Smooth muscle cell of the brain vasculature (primary cell): ENCODE measurements around the gene CLEC18C.
"Not testable (repeated sequence)": the region's sequence is repeated elsewhere in the genome, so short reads cannot be mapped to it uniquely, and the experiment has no call there.

Experiments used
- DNase-seq: peaks from one replicate; pipeline ENCODE4 v3.0.0-alpha.2; 2012; ENCODE audit warnings: low read depth, low spot score

The CLEC18C gene

GRCh38 chr16:70159355-70160348, 13.9 kb upstream of the CLEC18C start:
- DNase-seq = no peak

- no peak for DNase-seq
These were observed 13.2 kb upstream of the CLEC18C start for GRCh38 chr16:70160388-70160787.

- no peak for DNase-seq
These were observed 12.8 kb upstream of the CLEC18C start for GRCh38 chr16:70160821-70161220.

- no peak for DNase-seq
These were observed 12.2 kb upstream of the CLEC18C start for GRCh38 chr16:70161350-70161749.

GRCh38 chr16:70162041-70162451, 11.5 kb upstream of the CLEC18C start:
- no peak for DNase-seq

- DNase-seq = no peak
These were observed 10.0 kb upstream of the CLEC18C start for GRCh38 chr16:70163596-70163995.

GRCh38 chr16:70166688-70167087, 6.9 kb upstream of the CLEC18C start:
- DNase-seq = not testable (repeated sequence)

GRCh38 chr16:70173916-70174315, 329 bp downstream of the CLEC18C start:
- DNase-seq = not testable (repeated sequence)

- DNase-seq = not testable (repeated sequence)
These were observed 873 bp downstream of the CLEC18C start for GRCh38 chr16:70174387-70174932.

GRCh38 chr16:70187858-70188607, 14.4 kb downstream of the CLEC18C start:
- not testable (repeated sequence) for DNase-seq

GRCh38 chr16:70188608-70188915, 15.0 kb downstream of the CLEC18C start:
- not testable (repeated sequence) for DNase-seq

- not testable (repeated sequence) for DNase-seq
These were observed 17.0 kb downstream of the CLEC18C start for GRCh38 chr16:70190574-70190973.

GRCh38 chr16:70196683-70197300, 23.2 kb downstream of the CLEC18C start:
- not testable (repeated sequence) for DNase-seq

GRCh38 chr16:70197611-70198010, 24.0 kb downstream of the CLEC18C start:
- DNase-seq = not testable (repeated sequence)

- not testable (repeated sequence) for DNase-seq
These were observed 24.6 kb downstream of the CLEC18C start for GRCh38 chr16:70198230-70198629.

GRCh38 chr16:70198666-70199065, 25.1 kb downstream of the CLEC18C start:
- not testable (repeated sequence) for DNase-seq

GRCh38 chr16:70199170-70199569, 25.6 kb downstream of the CLEC18C start:
- DNase-seq = not testable (repeated sequence)

GRCh38 chr16:70200063-70200462, 26.5 kb downstream of the CLEC18C start:
- not testable (repeated sequence) for DNase-seq

GRCh38 chr16:70203508-70203907, 29.9 kb downstream of the CLEC18C start:
- not testable (repeated sequence) for DNase-seq

GRCh38 chr16:70204010-70204409, 30.4 kb downstream of the CLEC18C start:
- not testable (repeated sequence) for DNase-seq

GRCh38 chr16:70204668-70205405, 31.2 kb downstream of the CLEC18C start:
- not testable (repeated sequence) for DNase-seq
